Measurements from ENCODE around the gene EGFL7.

The EGFL7 gene

GRCh38 chr9:136616948-136617695, 45.6 kb upstream of the EGFL7 start:
- DNase-seq (ENCODE audit: low read depth) = no peak
- no peak for TF ChIP-seq CTCF (IDR thresholded peaks at IDR 0.05; ENCODE audit: low read depth, low read length, missing control alignments)
- in situ Hi-C loops (cut with HindIII; ENCODE audit: low sequenced_read_pairs) = no loop called here
- H3K4me3 ChIP-seq (ENCODE audit: low read depth, low read length) = no peak overlapping the region

- in situ Hi-C loops (cut with HindIII; ENCODE audit: low sequenced_read_pairs) = no loop called here
- TF ChIP-seq CTCF (IDR thresholded peaks at IDR 0.05; ENCODE audit: low read depth, low read length, missing control alignments) = no peak
- H3K4me3 ChIP-seq (ENCODE audit: low read depth, low read length) = no peak overlapping the region
- DNase-seq (ENCODE audit: low read depth) = no peak
Measured at GRCh38 chr9:136617746-136618579, 44.8 kb upstream of the EGFL7 start.

- no peak for TF ChIP-seq CTCF (IDR thresholded peaks at IDR 0.05; ENCODE audit: low read depth, low read length, missing control alignments)
- no peak for DNase-seq (ENCODE audit: low read depth)
- in situ Hi-C loops (cut with HindIII; ENCODE audit: low sequenced_read_pairs) = no loop called here
- H3K4me3 ChIP-seq (ENCODE audit: low read depth, low read length) = no peak overlapping the region
Measured at GRCh38 chr9:136618580-136619547, 43.9 kb upstream of the EGFL7 start.

GRCh38 chr9:136619742-136620440, 42.8 kb upstream of the EGFL7 start:
- no peak for DNase-seq (ENCODE audit: low read depth)
- no peak for TF ChIP-seq CTCF (IDR thresholded peaks at IDR 0.05; ENCODE audit: low read depth, low read length, missing control alignments)
- H3K4me3 ChIP-seq (ENCODE audit: low read depth, low read length) = no peak overlapping the region
- in situ Hi-C loops (cut with HindIII; ENCODE audit: low sequenced_read_pairs) = no loop called here

GRCh38 chr9:136620441-136621018, 42.2 kb upstream of the EGFL7 start:
- H3K4me3 ChIP-seq (ENCODE audit: low read depth, low read length) = no peak overlapping the region
- no peak for TF ChIP-seq CTCF (IDR thresholded peaks at IDR 0.05; ENCODE audit: low read depth, low read length, missing control alignments)
- in situ Hi-C loops (cut with HindIII; ENCODE audit: low sequenced_read_pairs) = no loop called here
- no peak for DNase-seq (ENCODE audit: low read depth)

All from astrocyte of the cerebellum (primary cell).